ENCODE results near the gene BPIFB6. TPM values are rescaled to one million over a fixed set of nuclear protein-coding genes. Genes with fewer than 3 reads are reported as not detected.

BPIFB6 gene
- total and polyA plus RNA-seq, 2 donors from 2014 or later: not detected

DNA sequence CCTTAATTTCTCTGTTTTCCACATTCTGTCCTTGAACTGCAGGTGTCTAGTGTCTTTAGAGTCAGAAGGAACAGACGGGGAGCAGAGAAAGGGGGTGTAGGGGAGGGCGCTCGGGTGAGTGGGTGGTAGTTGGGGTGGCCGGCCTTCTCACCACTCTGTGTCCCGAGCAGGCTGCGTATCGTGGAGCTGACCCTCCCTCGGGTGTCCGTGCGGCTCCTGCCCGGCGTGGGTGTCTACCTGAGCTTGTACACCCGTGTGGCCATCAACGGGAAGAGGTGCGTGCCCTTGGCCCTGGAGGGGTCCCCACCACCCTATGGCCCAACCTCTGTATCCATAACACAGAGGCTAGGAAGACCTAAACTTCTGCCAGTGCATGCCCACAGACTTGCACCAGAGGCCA is 53.3 kb downstream of the BPIFB6 start:
- intact Hi-C loops (cut with DNase I): no loop called here
- no peak for FAIRE-seq
- no peak for TF ChIP-seq CTCF (IDR thresholded peaks at IDR 0.05; ENCODE audit: borderline replicate concordance, extremely low read depth, insufficient read depth)

DNA sequence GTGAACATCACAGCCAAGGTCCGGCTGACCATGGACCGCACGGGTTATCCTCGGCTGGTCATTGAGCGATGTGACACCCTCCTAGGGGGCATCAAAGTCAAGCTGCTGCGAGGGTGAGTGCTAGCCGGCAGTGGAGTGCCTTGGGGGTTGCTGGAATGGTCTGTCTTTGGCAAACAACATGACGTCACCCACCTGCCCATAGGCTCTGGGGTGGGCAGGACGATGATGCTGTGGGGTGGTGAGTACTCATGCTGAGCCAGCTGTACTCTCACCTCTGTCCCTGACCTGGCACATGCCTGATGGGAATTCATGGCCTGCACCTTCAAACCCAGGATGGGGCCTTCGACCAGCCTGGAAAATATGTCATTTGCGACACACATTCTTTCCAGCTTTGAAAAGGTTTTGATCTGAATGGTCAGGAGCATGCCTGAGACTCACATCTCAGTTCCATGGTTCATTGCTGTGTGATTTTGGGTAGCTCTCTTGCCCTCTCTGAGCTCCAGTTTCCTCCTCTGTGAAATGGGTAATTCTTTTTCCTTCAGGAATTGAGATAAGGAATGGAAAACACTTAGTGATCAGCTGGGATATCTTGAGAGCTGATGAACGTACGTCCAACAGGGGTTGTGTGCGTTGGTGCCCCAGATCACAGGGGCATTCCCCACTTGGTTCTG is 54.7 kb downstream of the BPIFB6 start:
- no peak for TF ChIP-seq CTCF (IDR thresholded peaks at IDR 0.05; ENCODE audit: borderline replicate concordance, extremely low read depth, insufficient read depth)
- H3K9ac ChIP-seq (ENCODE audit: low read length in 3 of 3): no peak overlapping the region
- no peak overlapping the region for H3K4me3 ChIP-seq (ENCODE audit: low read length in 3 of 3)
- H3K9me3 ChIP-seq (ENCODE audit: control insufficient read depth in 2 of 3, insufficient read depth in 1 of 3, low read length in 3 of 3): no peaks in the 10 kb centered on the region
- FAIRE-seq: no peak
- intact Hi-C loops (cut with DNase I): no loop called here
- no peaks in the 10 kb centered on the region for H3K27me3 ChIP-seq (ENCODE audit: control insufficient read depth, insufficient read depth, low read length)
- H3K27ac ChIP-seq (ENCODE audit: low read depth in 2 of 2, low read length in 2 of 2): no peak overlapping the region
- DNase-seq: no peak
- no peaks in the 10 kb centered on the region for H3K36me3 ChIP-seq (ENCODE audit: control insufficient read depth in 2 of 3, insufficient read depth in 3 of 3, low read length in 3 of 3)
- no peaks in the 10 kb centered on the region for H3K4me1 ChIP-seq (ENCODE audit: control insufficient read depth in 2 of 3, insufficient read depth in 2 of 3, low read depth in 1 of 3, low read length in 3 of 3)

More for the DNA sequence above, 53.3 kb downstream of the BPIFB6 start:
- H3K27ac ChIP-seq (ENCODE audit: low read depth in 2 of 2, low read length in 2 of 2): no peak overlapping the region
- no peaks in the 10 kb centered on the region for H3K9me3 ChIP-seq (ENCODE audit: control insufficient read depth in 2 of 3, insufficient read depth in 1 of 3, low read length in 3 of 3)
- no peak overlapping the region for H3K9ac ChIP-seq (ENCODE audit: low read length in 3 of 3)
- no peak for DNase-seq
- H3K27me3 ChIP-seq (ENCODE audit: control insufficient read depth, insufficient read depth, low read length): no peaks in the 10 kb centered on the region
- H3K4me3 ChIP-seq (ENCODE audit: low read length in 3 of 3): no peak overlapping the region
- H3K36me3 ChIP-seq (ENCODE audit: control insufficient read depth in 2 of 3, insufficient read depth in 3 of 3, low read length in 3 of 3): no peaks in the 10 kb centered on the region
- H3K4me1 ChIP-seq (ENCODE audit: control insufficient read depth in 2 of 3, insufficient read depth in 2 of 3, low read depth in 1 of 3, low read length in 3 of 3): no peaks in the 10 kb centered on the region

GRCh38 chr20:33091147-33091546 is 59.7 kb downstream of the BPIFB6 start:
- no peaks in the 10 kb centered on the region for H3K27me3 ChIP-seq (ENCODE audit: control insufficient read depth, insufficient read depth, low read length)
- no peak for DNase-seq
- H3K27ac ChIP-seq (ENCODE audit: low read depth in 2 of 2, low read length in 2 of 2): no peak overlapping the region
- no peak overlapping the region for H3K9ac ChIP-seq (ENCODE audit: low read length in 3 of 3)
- no peaks in the 10 kb centered on the region for H3K4me1 ChIP-seq (ENCODE audit: control insufficient read depth in 2 of 3, insufficient read depth in 2 of 3, low read depth in 1 of 3, low read length in 3 of 3)
- H3K9me3 ChIP-seq (ENCODE audit: control insufficient read depth in 2 of 3, insufficient read depth in 1 of 3, low read length in 3 of 3): no peaks in the 10 kb centered on the region
- no peak overlapping the region for H3K4me3 ChIP-seq (ENCODE audit: low read length in 3 of 3)
- FAIRE-seq: no peak
- intact Hi-C loops (cut with DNase I): no loop called here
- H3K36me3 ChIP-seq (ENCODE audit: control insufficient read depth in 2 of 3, insufficient read depth in 3 of 3, low read length in 3 of 3): no peaks in the 10 kb centered on the region
- no peak for TF ChIP-seq CTCF (IDR thresholded peaks at IDR 0.05; ENCODE audit: borderline replicate concordance, extremely low read depth, insufficient read depth)

DNA sequence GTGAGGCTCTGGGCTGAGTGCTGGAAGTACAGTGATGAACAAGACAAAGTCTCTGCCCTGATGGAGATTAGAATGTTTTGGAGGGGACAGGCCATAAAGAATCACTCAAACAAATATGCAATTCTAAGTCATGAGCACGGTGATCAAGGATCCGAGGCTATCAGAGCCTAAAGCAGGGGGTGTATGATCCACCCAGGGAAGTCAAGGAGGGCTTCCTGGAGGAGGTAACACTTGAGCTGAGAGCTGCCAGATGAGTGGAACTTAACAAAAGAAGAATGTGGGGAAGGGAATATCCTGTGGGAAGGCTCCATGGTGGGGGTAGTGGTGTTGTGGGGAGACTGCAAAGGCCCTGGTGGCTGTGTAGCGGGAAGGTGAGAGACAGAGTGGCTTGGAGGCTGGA is 60.2 kb downstream of the BPIFB6 start:
- FAIRE-seq (no peak), DNase-seq (no peak)
- Histone ChIP-seq H3K36me3 (ENCODE audit: control insufficient read depth in 2 of 3, insufficient read depth in 3 of 3, low read length in 3 of 3) (no peaks in the 10 kb centered on the region), H3K27ac (ENCODE audit: low read depth in 2 of 2, low read length in 2 of 2) (no peak overlapping the region), H3K9ac (ENCODE audit: low read length in 3 of 3) (no peak overlapping the region), H3K9me3 (ENCODE audit: control insufficient read depth in 2 of 3, insufficient read depth in 1 of 3, low read length in 3 of 3) (no peaks in the 10 kb centered on the region), H3K4me1 (ENCODE audit: control insufficient read depth in 2 of 3, insufficient read depth in 2 of 3, low read depth in 1 of 3, low read length in 3 of 3) (no peaks in the 10 kb centered on the region), H3K4me3 (ENCODE audit: low read length in 3 of 3) (no peak overlapping the region), H3K27me3 (ENCODE audit: control insufficient read depth, insufficient read depth, low read length) (no peaks in the 10 kb centered on the region)
- TF ChIP-seq CTCF (IDR thresholded peaks at IDR 0.05; ENCODE audit: borderline replicate concordance, extremely low read depth, insufficient read depth): no peak
- intact Hi-C loops (cut with DNase I): no loop called here
